Amygdala (tissue), 56 donors: ENCODE measurements around the gene CSN3.
"Not testable (repeated sequence)": the region's sequence is repeated elsewhere in the genome, so short reads cannot be mapped to it uniquely, and the experiment has no call there.

Experiments used
- DNase-seq, 56 donors: peaks; one replicate each; lab custom pipeline; 2025; lab: John Stamatoyannopoulos, UW

The CSN3 gene

GRCh38 chr4:70242297-70242696, at the start of gene CSN3:
TSS of gene CSN3 (plus strand) at chr4:70242597. CDS start at chr4:70244820, 2,223 bp downstream.
- not testable (repeated sequence) for DNase-seq

- no peak for DNase-seq
These were observed 49.5 kb upstream of the CSN3 start for GRCh38 chr4:70192895-70193294.

- DNase-seq = no peak
These were observed 47.0 kb upstream of the CSN3 start, which contains the start of gene ODAM for GRCh38 chr4:70195425-70195824. TSS of gene ODAM (plus strand) at chr4:70195725. CDS start at chr4:70196544, 819 bp downstream.

- DNase-seq = no peak
These were observed 45.5 kb upstream of the CSN3 start for GRCh38 chr4:70196857-70197256.

- no peak for DNase-seq
These were observed 44.6 kb upstream of the CSN3 start for GRCh38 chr4:70197842-70198241.

GRCh38 chr4:70203601-70204000, 38.8 kb upstream of the CSN3 start:
- no peak for DNase-seq

- DNase-seq = not testable (repeated sequence)
These were observed 29.6 kb upstream of the CSN3 start for GRCh38 chr4:70212752-70213151.

GRCh38 chr4:70216109-70216508, 26.3 kb upstream of the CSN3 start:
- not testable (repeated sequence) for DNase-seq

GRCh38 chr4:70216550-70216949, 25.8 kb upstream of the CSN3 start:
- DNase-seq = not testable (repeated sequence)

GRCh38 chr4:70221389-70221788, 21.0 kb upstream of the CSN3 start:
- not testable (repeated sequence) for DNase-seq

- not testable (repeated sequence) for DNase-seq
These were observed 20.6 kb upstream of the CSN3 start for GRCh38 chr4:70221818-70222217.

- DNase-seq = no peak
These were observed 16.6 kb upstream of the CSN3 start, which contains the start of gene FDCSP for GRCh38 chr4:70225824-70226223. TSS of gene FDCSP (plus strand) at chr4:70226124. CDS start at chr4:70231195, 5,071 bp downstream.

- no peak for DNase-seq
These were observed 6.3 kb upstream of the CSN3 start for GRCh38 chr4:70236125-70236524.

- DNase-seq = no peak
These were observed 3.1 kb upstream of the CSN3 start for GRCh38 chr4:70239131-70239883.

GRCh38 chr4:70239884-70240591, 2.4 kb upstream of the CSN3 start:
- DNase-seq = no peak

- DNase-seq = no peak
These were observed 694 bp downstream of the CSN3 start for GRCh38 chr4:70243091-70243490.

GRCh38 chr4:70251250-70251944, 9.0 kb downstream of the CSN3 start:
- DNase-seq = no peak

GRCh38 chr4:70251945-70252277, 9.5 kb downstream of the CSN3 start:
- no peak for DNase-seq

- no peak for DNase-seq
These were observed 27.3 kb downstream of the CSN3 start for GRCh38 chr4:70269674-70270073.

- DNase-seq = no peak
These were observed 34.7 kb downstream of the CSN3 start for GRCh38 chr4:70277121-70277520.

GRCh38 chr4:70280567-70280966, 38.2 kb downstream of the CSN3 start:
- DNase-seq = no peak
